Stimulated activated CD8-positive, alpha-beta memory T cell treated with anti-CD3 and anti-CD28 coated beads, Interleukin-7, amount 100 ng/mL, for 4 hours (primary cell): ENCODE data around the gene C6orf132.
A peak's percentile ranks its signal among the peaks of the same experiment; 100 is the strongest.

Experiments used
- DNase-seq, 2 donors: peaks; one replicate each; pipeline ENCODE4 v3.0.0-alpha.2; 2020; ENCODE audit warnings: low read depth in 2 of 2

The C6orf132 gene

GRCh38 chr6:42075159-42075838, 67.1 kb downstream of the C6orf132 start:
- peak; percentile 26 to 32 for DNase-seq

GRCh38 chr6:42073287-42073686, 69.1 kb downstream of the C6orf132 start:
- DNase-seq, result no peak

GRCh38 chr6:42071881-42072583, 70.4 kb downstream of the C6orf132 start:
- DNase-seq, result no peak

GRCh38 chr6:42068872-42069522, 73.4 kb downstream of the C6orf132 start:
- DNase-seq, result no peak

DNA sequence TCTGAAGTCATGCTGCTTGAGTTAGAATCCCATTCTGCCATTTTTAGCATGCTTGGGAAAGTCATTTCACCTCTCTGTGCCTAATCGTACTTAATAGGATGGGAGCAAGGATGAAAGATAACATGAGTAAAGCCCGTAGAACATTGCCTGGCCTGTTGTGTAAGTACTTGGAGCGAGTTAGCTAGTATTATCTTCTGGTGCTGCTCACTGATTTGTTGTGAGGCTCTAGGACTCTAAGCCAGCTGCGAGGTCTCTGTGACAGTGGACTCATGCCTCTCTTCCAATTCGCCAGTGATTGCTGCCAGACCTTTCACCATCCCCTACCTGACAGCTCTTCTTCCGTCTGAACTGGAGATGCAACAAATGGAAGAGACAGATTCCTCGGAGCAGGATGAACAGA, 74.2 kb downstream of the C6orf132 start:
- no peak for DNase-seq

GRCh38 chr6:42066156-42066675, 76.2 kb downstream of the C6orf132 start:
- no peak for DNase-seq

DNA sequence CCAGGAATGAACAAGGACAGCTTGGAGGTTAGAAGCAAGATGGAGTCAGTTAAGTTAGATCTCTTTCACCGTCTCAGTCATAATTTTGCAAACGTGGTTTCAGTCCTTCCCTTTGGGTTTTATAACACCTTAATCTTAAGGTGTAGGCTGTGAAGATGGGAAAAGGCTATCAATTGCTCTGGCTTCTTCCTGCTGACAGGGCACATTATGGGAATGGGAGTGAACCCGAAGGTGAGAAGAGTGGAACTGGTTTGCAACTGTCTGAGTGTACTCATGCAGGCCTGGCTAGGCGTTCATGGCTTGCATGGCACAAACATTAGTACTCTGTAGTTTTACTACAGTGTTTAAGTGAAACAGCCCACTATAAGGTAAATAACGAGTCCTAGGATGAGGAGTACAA, 82.7 kb downstream of the C6orf132 start:
- no peak for DNase-seq

- no peak for DNase-seq
Observed at GRCh38 chr6:42053601-42054000, 88.8 kb downstream of the C6orf132 start.

DNA sequence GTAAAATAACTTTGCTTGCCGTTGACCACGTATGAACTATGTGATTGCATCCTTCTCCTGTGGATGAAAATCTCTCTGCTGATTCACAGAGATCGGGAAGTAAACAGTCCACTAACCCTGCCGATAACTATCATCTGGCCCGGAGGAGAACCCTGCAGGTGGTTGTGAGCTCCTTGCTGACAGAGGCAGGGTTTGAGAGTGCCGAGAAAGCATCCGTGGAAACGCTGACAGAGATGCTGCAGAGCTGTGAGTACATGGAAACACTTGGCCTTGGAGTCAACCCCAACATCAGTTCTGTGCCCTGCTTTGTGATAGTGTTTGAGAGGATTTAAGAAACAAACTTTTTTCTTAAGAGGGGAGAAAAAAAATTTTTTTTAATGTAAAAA, 91.2 kb downstream of the C6orf132 start:
- no peak for DNase-seq
